WTC11 (cell line): ENCODE results near the gene SMAD9. TPM values are rescaled to one million over a fixed set of nuclear protein-coding genes. Genes with fewer than 3 reads are reported as not detected.

Experiments
- ATAC-seq: fragments of 200-7000 bp; cut with Tn5 transposase; 2 replicates; pipeline ENCODE4 v1.10.0; 2021; ENCODE audit warnings: mild to moderate bottlenecking, moderate library complexity
- CTCF ChIA-PET: fragments of 300-600 bp; sonication (Branson Sonifier 250); formaldehyde crosslinking; loops from one replicate; lab custom pipeline; 2021; ENCODE audit warnings: antibody characterized with exemption; lab: Charles Lee
- POLR2A ChIA-PET: fragments of 350-600 bp; sonication (Branson Sonifier 250); formaldehyde crosslinking; loops from one replicate; lab custom pipeline; 2021; ENCODE audit warnings: antibody characterized with exemption; lab: Charles Lee
- DNase-seq: peaks from one replicate; pipeline ENCODE4 v3.0.0; 2021; ENCODE audit warnings: low spot score
- H3K27ac Mint-ChIP-seq: 2 replicates; pipeline ENCODE4 v1.8.0; 2021; ENCODE audit warnings: mixed read lengths
- H3K27me3 Mint-ChIP-seq: 2 replicates; pipeline ENCODE4 v1.8.0; 2021; ENCODE audit warnings: low read depth, mild to moderate bottlenecking, moderate library complexity, mixed read lengths
- H3K36me3 Mint-ChIP-seq: 2 replicates; pipeline ENCODE4 v1.8.0; 2021; ENCODE audit warnings: mixed read lengths
- H3K4me1 Mint-ChIP-seq: 2 replicates; pipeline ENCODE4 v1.8.0; 2022; ENCODE audit warnings: mixed read lengths
- H3K4me3 Mint-ChIP-seq: 2 replicates; pipeline ENCODE4 v1.8.0; 2021; ENCODE audit warnings: mild to moderate bottlenecking, moderate library complexity, mixed read lengths
- H3K9me3 Mint-ChIP-seq: 2 replicates; pipeline ENCODE4 v1.8.0; 2021; ENCODE audit warnings: mixed read lengths
- ARID4B ChIP-seq: sonication (generic); formaldehyde crosslinking; IDR thresholded peaks from 2 replicates; pipeline ENCODE4 v1.8.0; 2023; ENCODE audit warnings: missing genetic modification reagents, mild to moderate bottlenecking, borderline replicate concordance
- CBFB ChIP-seq: sonication (generic); formaldehyde crosslinking; IDR thresholded peaks from 2 replicates; pipeline ENCODE4 v1.8.1; 2022; ENCODE audit warnings: mild to moderate bottlenecking, low read depth, missing genetic modification reagents
- CREB1 ChIP-seq: sonication (generic); formaldehyde crosslinking; IDR thresholded peaks from 2 replicates; pipeline ENCODE4 v1.8.0; 2023; ENCODE audit warnings: mild to moderate bottlenecking, missing genetic modification reagents
- FOXP4 ChIP-seq: sonication (generic); formaldehyde crosslinking; IDR thresholded peaks from 2 replicates; pipeline ENCODE4 v1.8.0; 2022; ENCODE audit warnings: mild to moderate bottlenecking, missing genetic modification reagents
- GRHL2 ChIP-seq: fragments of 250-450 bp; sonication (Bioruptor Pico); IDR thresholded peaks from 2 replicates; pipeline ENCODE4 v1.8.0; 2022; ENCODE audit warnings: mild to moderate bottlenecking, moderate library complexity; ENCODE audit not compliant: insufficient replicate concordance, severe bottlenecking
- GTF2I ChIP-seq: fragments of 250-450 bp; sonication (Bioruptor Pico); conservative IDR thresholded peaks from 2 replicates; pipeline ENCODE4 v1.4.0; 2021; ENCODE audit warnings: mild to moderate bottlenecking
- HMGXB4 ChIP-seq: sonication (generic); formaldehyde crosslinking; IDR thresholded peaks from 2 replicates; pipeline ENCODE4 v1.8.1; 2023; ENCODE audit warnings: mild to moderate bottlenecking, moderate library complexity, missing genetic modification reagents
- IRF1 ChIP-seq: sonication (generic); formaldehyde crosslinking; IDR thresholded peaks from 2 replicates; pipeline ENCODE4 v1.8.0; 2023; ENCODE audit warnings: missing genetic modification reagents
- JUN ChIP-seq: sonication (generic); formaldehyde crosslinking; IDR thresholded peaks from 2 replicates; pipeline ENCODE4 v1.8.0; 2023; ENCODE audit warnings: mild to moderate bottlenecking, missing genetic modification reagents
- KAT7 ChIP-seq: sonication (generic); formaldehyde crosslinking; IDR thresholded peaks from 2 replicates; pipeline ENCODE4 v1.8.1; 2023; ENCODE audit warnings: missing genetic modification reagents, mild to moderate bottlenecking, borderline replicate concordance
- MLX ChIP-seq: sonication (generic); formaldehyde crosslinking; IDR thresholded peaks from 2 replicates; pipeline ENCODE4 v1.8.1; 2023; ENCODE audit warnings: mild to moderate bottlenecking, missing genetic modification reagents, moderate library complexity
- MXD4 ChIP-seq: fragments of 250-450 bp; sonication (Bioruptor Pico); IDR thresholded peaks from 2 replicates; pipeline ENCODE4 v1.8.0; 2021; ENCODE audit warnings: mild to moderate bottlenecking, moderate library complexity, borderline replicate concordance
- NFYB ChIP-seq: sonication (generic); formaldehyde crosslinking; conservative IDR thresholded peaks from 2 replicates; pipeline ENCODE4 v1.8.0; 2022; ENCODE audit warnings: low read depth, missing genetic modification reagents
- NR1H2 ChIP-seq: sonication (generic); formaldehyde crosslinking; IDR thresholded peaks from 2 replicates; pipeline ENCODE4 v1.9.0; 2021; ENCODE audit warnings: mild to moderate bottlenecking, moderate library complexity, missing genetic modification reagents
- TEAD4 ChIP-seq: sonication (generic); formaldehyde crosslinking; IDR thresholded peaks from 2 replicates; pipeline ENCODE4 v1.8.0; 2022; ENCODE audit warnings: mild to moderate bottlenecking, missing genetic modification reagents
- USF2 ChIP-seq: sonication (generic); formaldehyde crosslinking; IDR thresholded peaks from 2 replicates; pipeline ENCODE4 v1.8.1; 2023; ENCODE audit warnings: mild to moderate bottlenecking, missing genetic modification reagents, moderate library complexity
- ZBTB21 ChIP-seq: sonication (generic); formaldehyde crosslinking; IDR thresholded peaks from 2 replicates; pipeline ENCODE4 v1.8.1; 2023; ENCODE audit warnings: mild to moderate bottlenecking, missing genetic modification reagents, borderline replicate concordance
- ZMAT4 ChIP-seq: fragments of 250-450 bp; sonication (Bioruptor Pico); IDR thresholded peaks from 2 replicates; pipeline ENCODE4 v1.9.0; 2021; ENCODE audit warnings: mild to moderate bottlenecking
- ZNF232 ChIP-seq: sonication (generic); formaldehyde crosslinking; IDR thresholded peaks from 2 replicates; pipeline ENCODE4 v1.8.0; 2022; ENCODE audit warnings: mild to moderate bottlenecking, missing genetic modification reagents
- ZNF396 ChIP-seq: fragments of 250-450 bp; sonication (Bioruptor Pico); IDR thresholded peaks from 2 replicates; pipeline ENCODE4 v1.8.0; 2021; ENCODE audit warnings: mild to moderate bottlenecking, moderate library complexity, borderline replicate concordance
- total RNA-seq: library from RNA; stranded (reverse); gene quantifications from 3 replicates; pipeline ENCODE4 v1.2.3, GENCODE V29; 2021

Gene SMAD9
- total RNA-seq, 1 experiment from 2014 or later: 1.2 TPM

- CTCF ChIA-PET: no interaction called here
- no peak for DNase-seq
- no peak for ATAC-seq
- H3K36me3 Mint-ChIP-seq: no peaks in the 10 kb centered on the region
- no peak for TF ChIP-seq CBFB (CRISPR knock-in tag)
- TF ChIP-seq FOXP4 (CRISPR knock-in tag): no peak
- TF ChIP-seq ARID4B: no peak
- no peak for TF ChIP-seq GRHL2 (CRISPR knock-in tag)
- TF ChIP-seq NFYB: no peak
- no peak for TF ChIP-seq ZMAT4
- TF ChIP-seq MLX (CRISPR knock-in tag): no peak
- TF ChIP-seq GTF2I: no peak
- no peak for TF ChIP-seq ZNF232
- no peak for TF ChIP-seq JUN (CRISPR knock-in tag)
- no peak for TF ChIP-seq ZNF396 (CRISPR knock-in tag)
- no peak for TF ChIP-seq NR1H2 (CRISPR knock-in tag)
- TF ChIP-seq CREB1 (CRISPR knock-in tag): no peak
- no peak for TF ChIP-seq MXD4
- no peak for TF ChIP-seq KAT7
- no peak for TF ChIP-seq TEAD4
- POLR2A ChIA-PET: interaction anchor here (0.6 kb wide), 1 partner anchor 409 kb away, joined by 3 read pairs; no protein-coding TSS in a partner anchor
- no peaks in the 10 kb centered on the region; the same call in 1 of the 2 replicates for H3K27me3 Mint-ChIP-seq
- peaks cover 6% of the 10 kb centered on the region for H3K4me1 Mint-ChIP-seq
- no peak overlapping the region for H3K4me3 Mint-ChIP-seq
- H3K9me3 Mint-ChIP-seq: no peaks in the 10 kb centered on the region
- no peak overlapping the region for H3K27ac Mint-ChIP-seq
These were observed 113.9 kb downstream of the SMAD9 start for GRCh38 chr13:36806102-36806501.

- Mint-ChIP-seq H3K36me3 (no peaks in the 10 kb centered on the region), H3K4me3 (no peak overlapping the region), H3K9me3 (no peaks in the 10 kb centered on the region), H3K27me3 (no peaks in the 10 kb centered on the region; the same call in 1 of the 2 replicates), H3K4me1 (peaks cover 6% of the 10 kb centered on the region), H3K27ac (no peak overlapping the region)
- ATAC-seq: no peak
- DNase-seq: no peak
- ChIA-PET CTCF (interaction anchor here (1.8 kb wide), 1 partner anchor 10 kb away, joined by 5 read pairs; no protein-coding TSS in a partner anchor), POLR2A (no interaction called here)
- no peak for TF ChIP-seq KAT7
- TF ChIP-seq IRF1: no peak
- no peak for TF ChIP-seq ZNF396 (CRISPR knock-in tag)
- TF ChIP-seq USF2: no peak
- no peak for TF ChIP-seq MXD4
- TF ChIP-seq HMGXB4: no peak
- TF ChIP-seq TEAD4: no peak
- no peak for TF ChIP-seq ZNF232
- TF ChIP-seq ZBTB21 (CRISPR knock-in tag): no peak
These were observed 115.5 kb downstream of the SMAD9 start for GRCh38 chr13:36804588-36804987.
